ENCODE measurements around the gene MIR17HG. TPM values are rescaled to one million over a fixed set of nuclear protein-coding genes. Genes with fewer than 3 reads are reported as not detected.

MIR17HG gene
- total and polyA plus RNA-seq, 11 donors = 0.22 to 2.4 (median 1.1) TPM

DNA sequence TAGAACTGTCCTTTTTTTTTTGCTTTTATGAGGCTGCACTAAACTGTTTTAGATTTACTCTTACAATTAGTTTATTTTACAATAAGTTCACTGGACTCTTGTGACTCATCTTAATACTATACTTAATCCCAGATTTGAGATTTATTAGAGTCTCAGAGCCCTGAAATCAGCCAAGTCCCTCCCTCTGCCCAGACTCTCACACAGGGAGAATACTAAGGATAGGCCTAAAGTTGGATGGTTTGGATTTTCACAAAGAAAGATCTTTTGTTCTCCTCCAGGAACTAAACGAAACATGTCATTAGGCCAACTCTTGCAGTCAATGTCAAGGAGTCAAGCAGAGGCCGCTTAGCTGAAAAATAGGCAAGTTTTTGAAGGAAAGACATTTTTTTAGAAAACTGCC lies 42.7 kb upstream of the MIR17HG start:
- DNase-seq (no peak), ATAC-seq (peak in 1 of 4 donors; percentile 52)
- H3K4me3 ChIP-seq = no peak overlapping the region
- intact Hi-C loops (cut with DNase I) = loop anchor here in 1 of 10 donors (5.0 kb wide), 1 partner anchor 203 kb away; no protein-coding TSS in a partner anchor
- H3K27me3 ChIP-seq = peaks cover 0 to 12% (median 0%) of the 10 kb centered on the region in 9 donors
- WGBS, 4 donors = 58 to 78% (median 68%) methylated on average over 2 of the region's 2 CpGs
- H3K4me1 ChIP-seq = no peaks in the 10 kb centered on the region
- TF ChIP-seq, protein P1, sequence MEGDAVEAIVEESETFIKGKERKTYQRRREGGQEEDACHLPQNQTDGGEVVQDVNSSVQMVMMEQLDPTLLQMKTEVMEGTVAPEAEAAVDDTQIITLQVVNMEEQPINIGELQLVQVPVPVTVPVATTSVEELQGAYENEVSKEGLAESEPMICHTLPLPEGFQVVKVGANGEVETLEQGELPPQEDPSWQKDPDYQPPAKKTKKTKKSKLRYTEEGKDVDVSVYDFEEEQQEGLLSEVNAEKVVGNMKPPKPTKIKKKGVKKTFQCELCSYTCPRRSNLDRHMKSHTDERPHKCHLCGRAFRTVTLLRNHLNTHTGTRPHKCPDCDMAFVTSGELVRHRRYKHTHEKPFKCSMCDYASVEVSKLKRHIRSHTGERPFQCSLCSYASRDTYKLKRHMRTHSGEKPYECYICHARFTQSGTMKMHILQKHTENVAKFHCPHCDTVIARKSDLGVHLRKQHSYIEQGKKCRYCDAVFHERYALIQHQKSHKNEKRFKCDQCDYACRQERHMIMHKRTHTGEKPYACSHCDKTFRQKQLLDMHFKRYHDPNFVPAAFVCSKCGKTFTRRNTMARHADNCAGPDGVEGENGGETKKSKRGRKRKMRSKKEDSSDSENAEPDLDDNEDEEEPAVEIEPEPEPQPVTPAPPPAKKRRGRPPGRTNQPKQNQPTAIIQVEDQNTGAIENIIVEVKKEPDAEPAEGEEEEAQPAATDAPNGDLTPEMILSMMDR (IDR thresholded peaks at IDR 0.05) = no peak
- no peak for TF ChIP-seq POLR2A (IDR thresholded peaks at IDR 0.05)
- no peak overlapping the region for H3K27ac ChIP-seq
- H3K9me3 ChIP-seq = no peaks in the 10 kb centered on the region
- H3K36me3 ChIP-seq = no peaks in the 10 kb centered on the region

DNA sequence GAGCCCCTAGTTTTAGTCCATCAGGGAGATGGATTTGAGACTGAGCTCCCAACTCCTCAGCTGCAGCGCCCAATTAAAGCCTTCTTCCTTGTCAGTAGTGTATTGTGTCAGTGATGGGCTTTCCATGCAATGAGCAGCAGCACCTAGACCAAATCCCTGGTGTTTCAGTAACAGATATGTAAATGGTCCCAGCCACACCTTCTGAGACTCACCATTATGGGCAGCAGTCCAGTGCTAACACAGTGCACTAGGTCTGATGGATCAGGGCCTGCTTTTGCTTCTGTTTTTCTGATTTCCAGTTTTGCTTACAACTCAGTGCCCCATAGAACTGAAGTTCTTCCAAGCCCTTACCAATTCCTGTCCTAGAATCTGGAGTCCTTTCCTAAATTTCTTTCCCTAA lies 41.8 kb upstream of the MIR17HG start:
- intact Hi-C loops (cut with DNase I) = loop anchor here in 1 of 10 donors (5.0 kb wide), 1 partner anchor 202 kb away; no protein-coding TSS in a partner anchor
- Histone ChIP-seq H3K4me1 (no peaks in the 10 kb centered on the region), H3K36me3 (no peaks in the 10 kb centered on the region), H3K27me3 (peaks cover 0 to 12% (median 0%) of the 10 kb centered on the region in 9 donors), H3K4me3 (no peak overlapping the region), H3K27ac (no peak overlapping the region), H3K9me3 (no peaks in the 10 kb centered on the region)
- DNase-seq (no peak), ATAC-seq (no peak)
- TF ChIP-seq, protein P1 (IDR thresholded peaks at IDR 0.05) = no peak
- no peak for TF ChIP-seq POLR2A (IDR thresholded peaks at IDR 0.05)
- whole genome bisulfite sequencing, 4 donors = 95 to 100% (median 98%) methylated on average over 1 of the region's 1 CpG

DNA sequence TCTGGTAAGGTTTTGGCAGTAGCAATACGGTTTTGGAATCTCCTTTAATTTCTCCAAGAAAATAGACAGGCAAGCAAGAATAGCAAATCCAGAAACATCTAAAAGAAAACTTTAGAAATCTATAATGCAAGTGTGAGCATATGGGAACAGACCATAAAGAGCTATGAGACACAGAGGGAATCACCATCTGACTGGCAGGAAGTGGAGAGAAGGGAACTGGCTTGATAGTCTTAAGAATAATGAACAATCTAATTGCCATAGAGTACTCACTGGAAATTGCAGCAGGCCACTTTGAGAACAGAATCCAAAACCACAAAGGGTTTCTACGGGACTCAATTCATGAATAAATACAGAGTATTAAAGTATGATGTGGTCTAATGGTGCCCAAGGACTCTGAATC lies 39.6 kb upstream of the MIR17HG start:
- WGBS, 4 donors = 59 to 87% (median 82%) methylated on average over 2 of the region's 2 CpGs
- H3K27ac ChIP-seq = no peak overlapping the region
- H3K4me1 ChIP-seq = no peaks in the 10 kb centered on the region
- no peaks in the 10 kb centered on the region for H3K9me3 ChIP-seq
- TF ChIP-seq, protein P1 (IDR thresholded peaks at IDR 0.05) = no peak
- no peak for TF ChIP-seq POLR2A (IDR thresholded peaks at IDR 0.05)
- ATAC-seq = no peak
- intact Hi-C loops (cut with DNase I) = loop anchor here in 1 of 10 donors (5.0 kb wide), 1 partner anchor 199 kb away; no protein-coding TSS in a partner anchor
- no peaks in the 10 kb centered on the region for H3K36me3 ChIP-seq
- no peak for DNase-seq
- H3K27me3 ChIP-seq = peaks cover 0 to 15% (median 0%) of the 10 kb centered on the region in 9 donors
- no peak overlapping the region for H3K4me3 ChIP-seq

DNA sequence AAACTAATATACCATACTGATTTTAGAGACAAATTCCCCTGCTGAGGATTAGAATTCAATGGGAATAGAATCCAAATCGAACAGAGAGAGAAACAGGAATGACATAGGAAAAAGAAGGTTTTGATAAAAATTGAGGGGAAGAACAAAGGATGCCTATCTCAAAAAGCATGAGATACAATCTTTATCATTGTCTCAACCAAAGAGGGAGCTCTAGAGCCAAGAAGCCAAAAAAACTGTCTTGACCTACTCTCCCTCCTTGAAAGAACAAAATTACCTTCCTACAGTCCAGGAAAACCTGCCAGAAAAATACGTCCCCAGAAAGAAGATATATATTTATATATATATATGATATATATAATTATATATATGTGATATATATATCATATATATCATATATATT lies 39.2 kb upstream of the MIR17HG start:
- Histone ChIP-seq H3K4me3 (no peak overlapping the region), H3K27me3 (peaks cover 0 to 19% (median 0%) of the 10 kb centered on the region in 9 donors), H3K27ac (no peak overlapping the region), H3K4me1 (no peaks in the 10 kb centered on the region), H3K9me3 (no peaks in the 10 kb centered on the region), H3K36me3 (no peaks in the 10 kb centered on the region)
- WGBS, 4 donors = 38 to 66% (median 56%) methylated on average over 2 of the region's 2 CpGs
- TF ChIP-seq POLR2A (IDR thresholded peaks at IDR 0.05) = no peak
- TF ChIP-seq, protein P1 (IDR thresholded peaks at IDR 0.05) = no peak
- intact Hi-C loops (cut with DNase I) = loop anchor here in 1 of 10 donors (5.0 kb wide), 1 partner anchor 199 kb away; no protein-coding TSS in a partner anchor
- DNase-seq = no peak
- ATAC-seq = no peak
